ENCODE results near the gene AMPH.

DNA sequence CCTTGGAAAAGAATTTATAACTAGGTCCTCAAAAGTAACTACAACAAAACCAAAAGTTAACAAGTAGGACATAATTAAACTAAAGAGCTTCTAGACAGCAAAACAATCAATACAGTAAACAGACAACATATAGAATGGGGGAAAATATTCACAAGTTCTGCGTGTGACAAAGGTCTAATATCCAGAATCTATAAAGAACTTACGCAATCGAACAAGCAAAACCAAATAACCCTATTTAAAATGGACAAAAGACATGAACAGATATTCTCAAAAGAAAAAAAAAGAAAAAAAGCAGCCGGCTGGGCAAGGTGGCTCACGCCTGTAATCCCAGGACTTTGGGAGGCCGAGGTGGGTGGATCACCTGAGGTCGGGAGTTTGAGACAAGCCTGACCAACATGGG, 33.8 kb upstream of the AMPH start:
- TF ChIP-seq, protein P1, sequence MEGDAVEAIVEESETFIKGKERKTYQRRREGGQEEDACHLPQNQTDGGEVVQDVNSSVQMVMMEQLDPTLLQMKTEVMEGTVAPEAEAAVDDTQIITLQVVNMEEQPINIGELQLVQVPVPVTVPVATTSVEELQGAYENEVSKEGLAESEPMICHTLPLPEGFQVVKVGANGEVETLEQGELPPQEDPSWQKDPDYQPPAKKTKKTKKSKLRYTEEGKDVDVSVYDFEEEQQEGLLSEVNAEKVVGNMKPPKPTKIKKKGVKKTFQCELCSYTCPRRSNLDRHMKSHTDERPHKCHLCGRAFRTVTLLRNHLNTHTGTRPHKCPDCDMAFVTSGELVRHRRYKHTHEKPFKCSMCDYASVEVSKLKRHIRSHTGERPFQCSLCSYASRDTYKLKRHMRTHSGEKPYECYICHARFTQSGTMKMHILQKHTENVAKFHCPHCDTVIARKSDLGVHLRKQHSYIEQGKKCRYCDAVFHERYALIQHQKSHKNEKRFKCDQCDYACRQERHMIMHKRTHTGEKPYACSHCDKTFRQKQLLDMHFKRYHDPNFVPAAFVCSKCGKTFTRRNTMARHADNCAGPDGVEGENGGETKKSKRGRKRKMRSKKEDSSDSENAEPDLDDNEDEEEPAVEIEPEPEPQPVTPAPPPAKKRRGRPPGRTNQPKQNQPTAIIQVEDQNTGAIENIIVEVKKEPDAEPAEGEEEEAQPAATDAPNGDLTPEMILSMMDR (conservative IDR thresholded peaks at IDR 0.05) = no peak
- TF ChIP-seq EZH2 (IDR thresholded peaks at IDR 0.05; ENCODE audit: low read depth) = no peak
